ENCODE data around the gene NMUR1. TPM values are rescaled to one million over a fixed set of nuclear protein-coding genes. Genes with fewer than 3 reads are reported as not detected.

Gene NMUR1
- total and polyA plus RNA-seq, 2 donors = 0.05 to 0.11 TPM

Other genes starting within 250 kb of the NMUR1 start
- gene B3GNT7, start 134.7 kb downstream of the NMUR1 start, total RNA-seq = 2.2 TPM
- 1.8 TPM for gene B3GNT7, start 134.7 kb downstream of the NMUR1 start, polyA plus RNA-seq
- gene NCL, start 66.0 kb downstream of the NMUR1 start, total RNA-seq = 185 TPM
- gene NCL, start 66.0 kb downstream of the NMUR1 start, polyA plus RNA-seq = 177 TPM
- not detected for gene TEX44, start 62.4 kb upstream of the NMUR1 start, total RNA-seq
- gene TEX44, start 62.4 kb upstream of the NMUR1 start, polyA plus RNA-seq = 0.02 TPM
- 3,368 TPM for gene PTMA, start 178.1 kb upstream of the NMUR1 start, total RNA-seq
- 2,183 TPM for gene PTMA, start 178.1 kb upstream of the NMUR1 start, polyA plus RNA-seq

All from thymus (tissue), 2 donors.